ENCODE measurements around the gene PRKRA. TPM values are rescaled to one million over a fixed set of nuclear protein-coding genes. Genes with fewer than 3 reads are reported as not detected.
A peak's percentile ranks its signal among the peaks of the same experiment; 100 is the strongest.

PRKRA gene
- total RNA-seq = 10 to 100 TPM; 11.2 to 20.5 (median 14.4) TPM
- long read RNA-seq, partial matches to known transcripts = 0 of 4 reads
- long read RNA-seq, other reads (novel, unspliced or antisense) = 0 of 4 reads

- H3K27me3 ChIP-seq = no peaks in the 10 kb centered on the region
- TF ChIP-seq CTCF (IDR thresholded peaks at IDR 0.05) (peak in 1 of 4 donors; percentile 29), POLR2A (IDR thresholded peaks at IDR 0.05) (peak; percentile 98)
- WGBS (ENCODE audit: insufficient coverage, low coverage, low lambda C conversion rate, missing lambda C conversion rate) = 0% methylated on average over 16 of the region's 76 CpGs
- peak within 1 kb of the TSS; percentile 72 to 88 (median 88) for H3K4me3 ChIP-seq
- DNase-seq = peak; percentile 99
- ATAC-seq = peak; percentile 95 to 99 (median 96)
- no peaks in the 10 kb centered on the region for H3K9me3 ChIP-seq
- H3K4me1 ChIP-seq = peaks cover 0 to 16% (median 6%) of the 10 kb centered on the region in 4 donors
- H3K36me3 ChIP-seq = peaks cover 0 to 23% (median 12%) of the 10 kb centered on the region in 4 donors
- peak within 1 kb of the TSS; percentile 92 to 98 (median 93) for H3K27ac ChIP-seq
- intact Hi-C loops (cut with DNase I) = no loop called here
These were observed at the start of gene PRKRA, which contains the start of gene PJVK for GRCh38 chr2:178450774-178451525. PRKRA (minus strand) TSS chr2:178451175; CDS start chr2:178451030, 145 bp downstream. PJVK (plus strand) TSS chr2:178451378; CDS start chr2:178453410, 2,032 bp downstream.

- no peak overlapping the region for H3K27ac ChIP-seq
- TF ChIP-seq CTCF (IDR thresholded peaks at IDR 0.05) (no peak), POLR2A (IDR thresholded peaks at IDR 0.05) (no peak)
- H3K36me3 ChIP-seq = peaks cover 0 to 90% (median 23%) of the 10 kb centered on the region in 4 donors
- no peak for ATAC-seq
- no peak for DNase-seq
- WGBS (ENCODE audit: insufficient coverage, low coverage, low lambda C conversion rate, missing lambda C conversion rate) = no CpG with 5 or more reads among the region's 3 CpGs
- intact Hi-C loops (cut with DNase I) = no loop called here
- H3K4me3 ChIP-seq = no peak overlapping the region
- H3K4me1 ChIP-seq = no peaks in the 10 kb centered on the region
- H3K9me3 ChIP-seq = no peaks in the 10 kb centered on the region
- no peaks in the 10 kb centered on the region for H3K27me3 ChIP-seq
These were observed 48.7 kb upstream of the PRKRA start for GRCh38 chr2:178499640-178500039.

GRCh38 chr2:178498137-178498536 is 47.2 kb upstream of the PRKRA start:
- no peak for ATAC-seq
- no peaks in the 10 kb centered on the region for H3K4me1 ChIP-seq
- H3K27ac ChIP-seq = no peak overlapping the region
- H3K4me3 ChIP-seq = no peak overlapping the region
- intact Hi-C loops (cut with DNase I) = no loop called here
- H3K36me3 ChIP-seq = peaks cover 0 to 92% (median 24%) of the 10 kb centered on the region in 4 donors
- no peaks in the 10 kb centered on the region for H3K27me3 ChIP-seq
- H3K9me3 ChIP-seq = no peaks in the 10 kb centered on the region
- TF ChIP-seq POLR2A (IDR thresholded peaks at IDR 0.05) (no peak), CTCF (IDR thresholded peaks at IDR 0.05) (no peak)
- no peak for DNase-seq

- H3K27ac ChIP-seq = no peak overlapping the region
- DNase-seq = no peak
- no peak overlapping the region for H3K4me3 ChIP-seq
- no peaks in the 10 kb centered on the region for H3K27me3 ChIP-seq
- no peak for TF ChIP-seq POLR2A (IDR thresholded peaks at IDR 0.05)
- TF ChIP-seq CTCF (IDR thresholded peaks at IDR 0.05) = no peak
- H3K4me1 ChIP-seq = no peaks in the 10 kb centered on the region
- H3K9me3 ChIP-seq = no peaks in the 10 kb centered on the region
- intact Hi-C loops (cut with DNase I) = no loop called here
- ATAC-seq = no peak
- WGBS (ENCODE audit: insufficient coverage, low coverage, low lambda C conversion rate, missing lambda C conversion rate) = 82% methylated on average over 4 of the region's 4 CpGs
- H3K36me3 ChIP-seq = peaks cover 0 to 90% (median 20%) of the 10 kb centered on the region in 4 donors
These were observed 45.1 kb upstream of the PRKRA start for GRCh38 chr2:178496049-178496448.
